Liver (tissue), 9 donors: ENCODE measurements around the gene SPATA46. TPM values are rescaled to one million over a fixed set of nuclear protein-coding genes. Genes with fewer than 3 reads are reported as not detected.

ENCODE experiments used
- DNase-seq: peaks from one replicate; pipeline ENCODE4 v3.0.0-alpha.2; 2017; ENCODE audit warnings: low spot score
- H3K27ac ChIP-seq, 2 donors: one replicate each; pipeline ENCODE4 v1.7.0; 2013; ENCODE audit warnings: inconsistent platforms in 2 of 2, low read length in 2 of 2, control low read depth in 1 of 2, low read depth in 1 of 2, mild to moderate bottlenecking in 1 of 2
- H3K27me3 ChIP-seq, 4 donors: one replicate each; pipeline versions ENCODE4 v1.6.1 to v1.7.0; 2013; ENCODE audit warnings: low read length in 3 of 4, inconsistent platforms in 1 of 4, mild to moderate bottlenecking in 1 of 4, moderate library complexity in 1 of 4; ENCODE audit not compliant: control insufficient read depth in 4 of 4, insufficient read depth in 4 of 4
- H3K36me3 ChIP-seq, 4 donors: one replicate each; pipeline versions ENCODE4 v1.6.1 to v1.7.0; 2013; ENCODE audit warnings: low read length in 3 of 4, mild to moderate bottlenecking in 3 of 4, low read depth in 1 of 4, moderate library complexity in 1 of 4; ENCODE audit not compliant: control insufficient read depth in 4 of 4, insufficient read depth in 3 of 4
- H3K4me1 ChIP-seq, 4 donors: one replicate each; pipeline versions ENCODE4 v1.6.1 to v1.7.0; 2013; ENCODE audit warnings: low read length in 3 of 4, mild to moderate bottlenecking in 3 of 4, moderate library complexity in 1 of 4; ENCODE audit not compliant: control insufficient read depth in 4 of 4, insufficient read depth in 4 of 4
- H3K4me3 ChIP-seq, 3 donors: one replicate each; pipeline versions ENCODE4 v1.6.1 to v1.7.0; 2013; ENCODE audit warnings: low read length in 3 of 3, control low read depth in 1 of 3, low read depth in 1 of 3, mild to moderate bottlenecking in 1 of 3
- H3K9ac ChIP-seq, 2 donors: one replicate each; pipeline ENCODE4 v1.7.0; 2013; ENCODE audit warnings: low read length in 2 of 2, mild to moderate bottlenecking in 2 of 2, moderate library complexity in 2 of 2, control low read depth in 1 of 2, low read depth in 1 of 2
- H3K9me3 ChIP-seq, 4 donors: one replicate each; pipeline versions ENCODE4 v1.6.1 to v1.7.0; 2013; ENCODE audit warnings: low read length in 3 of 4; ENCODE audit not compliant: control insufficient read depth in 4 of 4
- EGR1 ChIP-seq, 2 donors: IDR thresholded peaks; 2 replicates each; pipeline ENCODE4 v1.6.1; 2016 to 2018; ENCODE audit warnings: antibody characterized with exemption in 2 of 2, low read depth in 2 of 2
- FOXA1 ChIP-seq: IDR thresholded peaks from 2 replicates; pipeline ENCODE4 v1.6.1; 2016; ENCODE audit warnings: antibody characterized with exemption
- FOXA2 ChIP-seq: IDR thresholded peaks from 2 replicates; pipeline ENCODE4 v1.6.1; 2016; ENCODE audit warnings: antibody characterized with exemption
- GABPA ChIP-seq, 2 donors: IDR thresholded peaks in 1 of 2; conservative IDR thresholded peaks in 1 of 2; 2 replicates each; pipeline ENCODE4 v1.6.1; 2016; ENCODE audit warnings: antibody characterized with exemption in 2 of 2, mild to moderate bottlenecking in 1 of 2, moderate library complexity in 1 of 2
- HNF4A ChIP-seq, 2 donors: conservative IDR thresholded peaks; 2 replicates each; pipeline ENCODE4 v1.6.1; 2016; ENCODE audit warnings: antibody characterized with exemption in 2 of 2, mild to moderate bottlenecking in 2 of 2
- HNF4G ChIP-seq: IDR thresholded peaks from 2 replicates; pipeline ENCODE4 v1.6.1; 2016; ENCODE audit warnings: antibody characterized with exemption
- JUND ChIP-seq, 2 donors: IDR thresholded peaks; 2 replicates each; pipeline ENCODE4 v1.6.1; 2016; ENCODE audit warnings: antibody characterized with exemption in 2 of 2
- NR2F2 ChIP-seq: IDR thresholded peaks from 2 replicates; pipeline ENCODE4 v1.6.1; 2016; ENCODE audit warnings: antibody characterized with exemption
- RAD21 ChIP-seq, 2 donors: IDR thresholded peaks; 2 replicates each; pipeline ENCODE4 v1.6.1; 2016; ENCODE audit warnings: antibody characterized with exemption in 2 of 2, mild to moderate bottlenecking in 2 of 2
- RXRA ChIP-seq, 2 donors: IDR thresholded peaks; 2 replicates each; pipeline ENCODE4 v1.6.1; 2017 to 2018; ENCODE audit warnings: antibody characterized with exemption in 2 of 2, mild to moderate bottlenecking in 1 of 2
- SP1 ChIP-seq: IDR thresholded peaks from 2 replicates; pipeline ENCODE4 v1.6.1; 2018; ENCODE audit warnings: antibody characterized with exemption, mild to moderate bottlenecking
- TAF1 ChIP-seq: conservative IDR thresholded peaks from 2 replicates; pipeline ENCODE4 v1.6.1; 2016; ENCODE audit warnings: antibody characterized with exemption, mild to moderate bottlenecking
- YY1 ChIP-seq: IDR thresholded peaks from 2 replicates; pipeline ENCODE4 v1.6.1; 2016; ENCODE audit warnings: antibody characterized with exemption, mild to moderate bottlenecking
- WGBS: extraction: QIAGEN DNeasy Blood & Tissue Kit; methylation state at CpG from one replicate; pipeline ENCODE4 v1.1.7; 2013; 5-methylcytosine and 5-hydroxymethylcytosine counted together
- polyA plus RNA-seq, 2 donors: library from polyadenylated mRNA; stranded (reverse) in 1 of 2; unstranded in 1 of 2; fragments of 200-250 nt in 1 of 2; fragments of >200 nt in 1 of 2; fragmentation: Nextera tagmentation in 1 of 2; extraction: Ambion mirVana in 1 of 2; gene quantifications; one replicate each; pipeline versions ENCODE4 v1.2.1 to v1.2.3, GENCODE V29; 2013 to 2015
- total RNA-seq, 2 donors: library from RNA; depleted of rRNA; stranded (reverse); fragments of >200 nt; gene quantifications; one replicate each; pipeline ENCODE4 v1.2.3, GENCODE V29; 2014
- TF ChIP-seq, protein P1 (sequence below): fragments of 150-350 bp; IDR thresholded peaks from 2 replicates; pipeline ENCODE4 v1.5.1; 2017; ENCODE audit warnings: improper control_type of control experiment, low read depth, low read length; ENCODE audit not compliant: missing input control
- TF ChIP-seq, protein P2 (sequence below): IDR thresholded peaks from 2 replicates; pipeline ENCODE4 v1.6.1; 2016; ENCODE audit warnings: antibody characterized with exemption
- TF ChIP-seq, protein P3 (sequence below): IDR thresholded peaks from 2 replicates; pipeline ENCODE4 v1.6.1; 2016; ENCODE audit warnings: antibody characterized with exemption, mild to moderate bottlenecking
- TF ChIP-seq, protein P4 (sequence below): IDR thresholded peaks from 2 replicates; pipeline ENCODE4 v1.6.1; 2016; ENCODE audit warnings: antibody characterized with exemption
- TF ChIP-seq, protein P5 (sequence below): IDR thresholded peaks from 2 replicates; pipeline ENCODE4 v1.6.1; 2016; ENCODE audit warnings: antibody characterized with exemption
- donor health status: healthy.
- donor health status: healthy.
- donor health status: healthy.
- donor health status: healthy.
- donor health status: healthy.

Gene SPATA46
- total and polyA plus RNA-seq, 4 donors = 0.06 to 0.17 TPM; not detected in 2

DNA sequence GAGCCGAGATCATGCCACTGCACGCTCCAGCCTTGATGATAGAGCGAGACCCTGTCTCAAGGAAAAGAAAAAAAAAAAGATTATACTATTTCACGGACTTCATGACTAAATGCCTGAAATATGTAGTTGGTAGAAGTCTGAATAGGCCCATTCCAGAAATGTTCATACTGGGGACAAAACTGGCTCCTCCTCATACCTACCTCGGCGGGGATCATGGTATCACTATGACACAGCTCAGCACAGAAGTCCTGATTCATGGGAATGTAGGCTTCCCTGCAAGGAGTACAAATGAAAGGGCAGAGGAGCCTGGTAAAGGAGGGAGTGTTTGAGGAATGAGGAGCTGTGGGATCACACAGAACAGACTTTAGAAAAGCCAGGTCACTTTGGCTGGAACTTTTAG lies 5.0 kb downstream of the SPATA46 start:
- TF ChIP-seq HNF4A (conservative IDR thresholded peaks at IDR 0.05) (no peak), EGR1 (IDR thresholded peaks at IDR 0.05; ENCODE audit: low read depth in 2 of 2) (no peak), NR2F2 (no peak), HNF4G (no peak), YY1 (no peak), JUND (IDR thresholded peaks at IDR 0.05) (no peak), SP1 (no peak), RXRA (IDR thresholded peaks at IDR 0.05) (no peak), FOXA1 (no peak), FOXA2 (no peak), RAD21 (IDR thresholded peaks at IDR 0.05) (no peak)
- TF ChIP-seq, protein P1, sequence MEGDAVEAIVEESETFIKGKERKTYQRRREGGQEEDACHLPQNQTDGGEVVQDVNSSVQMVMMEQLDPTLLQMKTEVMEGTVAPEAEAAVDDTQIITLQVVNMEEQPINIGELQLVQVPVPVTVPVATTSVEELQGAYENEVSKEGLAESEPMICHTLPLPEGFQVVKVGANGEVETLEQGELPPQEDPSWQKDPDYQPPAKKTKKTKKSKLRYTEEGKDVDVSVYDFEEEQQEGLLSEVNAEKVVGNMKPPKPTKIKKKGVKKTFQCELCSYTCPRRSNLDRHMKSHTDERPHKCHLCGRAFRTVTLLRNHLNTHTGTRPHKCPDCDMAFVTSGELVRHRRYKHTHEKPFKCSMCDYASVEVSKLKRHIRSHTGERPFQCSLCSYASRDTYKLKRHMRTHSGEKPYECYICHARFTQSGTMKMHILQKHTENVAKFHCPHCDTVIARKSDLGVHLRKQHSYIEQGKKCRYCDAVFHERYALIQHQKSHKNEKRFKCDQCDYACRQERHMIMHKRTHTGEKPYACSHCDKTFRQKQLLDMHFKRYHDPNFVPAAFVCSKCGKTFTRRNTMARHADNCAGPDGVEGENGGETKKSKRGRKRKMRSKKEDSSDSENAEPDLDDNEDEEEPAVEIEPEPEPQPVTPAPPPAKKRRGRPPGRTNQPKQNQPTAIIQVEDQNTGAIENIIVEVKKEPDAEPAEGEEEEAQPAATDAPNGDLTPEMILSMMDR = no peak
- TF ChIP-seq, protein P2, sequence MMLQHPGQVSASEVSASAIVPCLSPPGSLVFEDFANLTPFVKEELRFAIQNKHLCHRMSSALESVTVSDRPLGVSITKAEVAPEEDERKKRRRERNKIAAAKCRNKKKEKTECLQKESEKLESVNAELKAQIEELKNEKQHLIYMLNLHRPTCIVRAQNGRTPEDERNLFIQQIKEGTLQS = no peak
- TF ChIP-seq, protein P3, sequence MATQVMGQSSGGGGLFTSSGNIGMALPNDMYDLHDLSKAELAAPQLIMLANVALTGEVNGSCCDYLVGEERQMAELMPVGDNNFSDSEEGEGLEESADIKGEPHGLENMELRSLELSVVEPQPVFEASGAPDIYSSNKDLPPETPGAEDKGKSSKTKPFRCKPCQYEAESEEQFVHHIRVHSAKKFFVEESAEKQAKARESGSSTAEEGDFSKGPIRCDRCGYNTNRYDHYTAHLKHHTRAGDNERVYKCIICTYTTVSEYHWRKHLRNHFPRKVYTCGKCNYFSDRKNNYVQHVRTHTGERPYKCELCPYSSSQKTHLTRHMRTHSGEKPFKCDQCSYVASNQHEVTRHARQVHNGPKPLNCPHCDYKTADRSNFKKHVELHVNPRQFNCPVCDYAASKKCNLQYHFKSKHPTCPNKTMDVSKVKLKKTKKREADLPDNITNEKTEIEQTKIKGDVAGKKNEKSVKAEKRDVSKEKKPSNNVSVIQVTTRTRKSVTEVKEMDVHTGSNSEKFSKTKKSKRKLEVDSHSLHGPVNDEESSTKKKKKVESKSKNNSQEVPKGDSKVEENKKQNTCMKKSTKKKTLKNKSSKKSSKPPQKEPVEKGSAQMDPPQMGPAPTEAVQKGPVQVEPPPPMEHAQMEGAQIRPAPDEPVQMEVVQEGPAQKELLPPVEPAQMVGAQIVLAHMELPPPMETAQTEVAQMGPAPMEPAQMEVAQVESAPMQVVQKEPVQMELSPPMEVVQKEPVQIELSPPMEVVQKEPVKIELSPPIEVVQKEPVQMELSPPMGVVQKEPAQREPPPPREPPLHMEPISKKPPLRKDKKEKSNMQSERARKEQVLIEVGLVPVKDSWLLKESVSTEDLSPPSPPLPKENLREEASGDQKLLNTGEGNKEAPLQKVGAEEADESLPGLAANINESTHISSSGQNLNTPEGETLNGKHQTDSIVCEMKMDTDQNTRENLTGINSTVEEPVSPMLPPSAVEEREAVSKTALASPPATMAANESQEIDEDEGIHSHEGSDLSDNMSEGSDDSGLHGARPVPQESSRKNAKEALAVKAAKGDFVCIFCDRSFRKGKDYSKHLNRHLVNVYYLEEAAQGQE = no peak
- TF ChIP-seq, protein P4, sequence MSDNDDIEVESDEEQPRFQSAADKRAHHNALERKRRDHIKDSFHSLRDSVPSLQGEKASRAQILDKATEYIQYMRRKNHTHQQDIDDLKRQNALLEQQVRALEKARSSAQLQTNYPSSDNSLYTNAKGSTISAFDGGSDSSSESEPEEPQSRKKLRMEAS = no peak
- peaks cover 0 to 6% (median 1%) of the 10 kb centered on the region in 4 donors for H3K36me3 ChIP-seq
- no peaks in the 10 kb centered on the region for H3K27me3 ChIP-seq
- H3K9me3 ChIP-seq = no peaks in the 10 kb centered on the region
- peak overlapping the region in 1 of 2 donors; percentile 51 for H3K9ac ChIP-seq
- H3K4me3 ChIP-seq = no peak overlapping the region
- no peak for DNase-seq
- peaks cover 16 to 40% (median 24%) of the 10 kb centered on the region in 4 donors for H3K4me1 ChIP-seq
- 96% methylated on average over 6 of the region's 6 CpGs for WGBS
- H3K27ac ChIP-seq = peak overlapping the region; percentile 80 to 91

DNA sequence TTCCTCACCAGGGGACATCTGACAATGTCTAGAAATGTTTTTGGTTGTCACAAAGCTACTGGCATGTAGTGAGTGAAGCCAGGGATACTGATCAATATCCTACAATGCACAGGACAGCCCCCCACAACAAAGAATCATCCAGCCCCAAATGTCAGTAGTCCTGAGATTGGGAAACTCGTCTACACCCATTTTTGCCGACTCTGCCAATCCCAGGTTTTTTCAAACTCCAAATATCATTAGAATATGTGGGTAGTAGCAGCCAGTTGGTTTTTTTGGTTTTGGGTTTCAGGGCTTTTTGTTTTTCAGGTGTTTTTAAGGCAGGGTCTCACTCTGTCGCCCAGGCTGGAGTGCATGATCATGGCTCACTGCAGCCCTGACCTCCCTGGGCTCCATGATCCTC lies 5.9 kb downstream of the SPATA46 start:
- DNase-seq = no peak
- Histone ChIP-seq H3K9ac (no peak overlapping the region), H3K27me3 (no peaks in the 10 kb centered on the region), H3K27ac (peak overlapping the region; percentile 80 to 91), H3K4me3 (no peak overlapping the region), H3K36me3 (peaks cover 0 to 6% (median 1%) of the 10 kb centered on the region in 4 donors), H3K4me1 (peaks cover 16 to 47% (median 30%) of the 10 kb centered on the region in 4 donors), H3K9me3 (no peaks in the 10 kb centered on the region)
- WGBS = 95% methylated on average over 3 of the region's 3 CpGs
- no peak for TF ChIP-seq HNF4G
- TF ChIP-seq, protein P2 = no peak
- no peak for TF ChIP-seq TAF1
- TF ChIP-seq NR2F2 = no peak
- no peak for TF ChIP-seq HNF4A (conservative IDR thresholded peaks at IDR 0.05)
- no peak for TF ChIP-seq RXRA (IDR thresholded peaks at IDR 0.05)
- TF ChIP-seq, protein P5, sequence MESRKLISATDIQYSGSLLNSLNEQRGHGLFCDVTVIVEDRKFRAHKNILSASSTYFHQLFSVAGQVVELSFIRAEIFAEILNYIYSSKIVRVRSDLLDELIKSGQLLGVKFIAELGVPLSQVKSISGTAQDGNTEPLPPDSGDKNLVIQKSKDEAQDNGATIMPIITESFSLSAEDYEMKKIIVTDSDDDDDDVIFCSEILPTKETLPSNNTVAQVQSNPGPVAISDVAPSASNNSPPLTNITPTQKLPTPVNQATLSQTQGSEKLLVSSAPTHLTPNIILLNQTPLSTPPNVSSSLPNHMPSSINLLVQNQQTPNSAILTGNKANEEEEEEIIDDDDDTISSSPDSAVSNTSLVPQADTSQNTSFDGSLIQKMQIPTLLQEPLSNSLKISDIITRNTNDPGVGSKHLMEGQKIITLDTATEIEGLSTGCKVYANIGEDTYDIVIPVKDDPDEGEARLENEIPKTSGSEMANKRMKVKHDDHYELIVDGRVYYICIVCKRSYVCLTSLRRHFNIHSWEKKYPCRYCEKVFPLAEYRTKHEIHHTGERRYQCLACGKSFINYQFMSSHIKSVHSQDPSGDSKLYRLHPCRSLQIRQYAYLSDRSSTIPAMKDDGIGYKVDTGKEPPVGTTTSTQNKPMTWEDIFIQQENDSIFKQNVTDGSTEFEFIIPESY = no peak
- TF ChIP-seq, protein P1 = no peak
- TF ChIP-seq, protein P4 = no peak
- TF ChIP-seq JUND (IDR thresholded peaks at IDR 0.05) = no peak
- TF ChIP-seq RAD21 (IDR thresholded peaks at IDR 0.05) = no peak
- TF ChIP-seq EGR1 (IDR thresholded peaks at IDR 0.05; ENCODE audit: low read depth in 2 of 2) = no peak
- no peak for TF ChIP-seq GABPA (IDR thresholded peaks at IDR 0.05 in 1 of 2, conservative IDR thresholded peaks at IDR 0.05 in 1 of 2)
- TF ChIP-seq FOXA1 = no peak
